ENCODE measurements around the gene ARPC1B.

DNA sequence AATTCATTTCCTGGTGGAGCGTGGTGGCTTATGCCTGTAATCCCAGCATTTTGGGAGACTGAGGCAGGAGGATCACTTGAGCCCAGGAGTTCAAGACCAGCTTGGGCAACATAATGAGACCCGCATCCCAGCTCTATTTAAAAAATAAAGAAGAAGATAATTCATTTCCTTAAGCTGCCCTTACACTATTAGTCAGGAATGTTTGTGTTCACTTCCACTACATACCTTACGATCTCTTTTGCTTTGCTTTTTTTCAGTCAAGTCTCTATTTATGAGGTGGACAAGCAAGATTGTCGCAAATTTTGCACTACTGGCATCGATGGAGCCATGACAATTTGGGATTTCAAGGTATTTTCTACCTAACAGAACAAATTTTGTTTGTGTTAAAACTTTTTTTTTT is 11.2 kb upstream of the ARPC1B start:
- TF ChIP-seq EZH2phosphoT487 (IDR thresholded peaks at IDR 0.05; ENCODE audit: borderline replicate concordance, low read depth) (no peak), CTCF (IDR thresholded peaks at IDR 0.05) (no peak), NRF1 (IDR thresholded peaks at IDR 0.05; ENCODE audit: low read depth, low read length) (no peak)

Measured in SK-N-SH (cell line).